Hepatocyte (in vitro differentiated cells): ENCODE measurements around the gene AQP1. TPM values are rescaled to one million over a fixed set of nuclear protein-coding genes. Genes with fewer than 3 reads are reported as not detected.

Experiments used
- DNase-seq: peaks from one replicate; pipeline ENCODE4 v3.0.0-alpha.2; 2016; ENCODE audit warnings: low spot score
- H2AFZ ChIP-seq: fragments of 200-600 bp; sonication (generic); 2 replicates; pipeline ENCODE4 v1.6.0; 2016; ENCODE audit warnings: antibody characterized with exemption, mild to moderate bottlenecking
- H3K27ac ChIP-seq: fragments of 200-600 bp; sonication (generic); 2 replicates; pipeline ENCODE4 v1.5.1; 2016; ENCODE audit warnings: mild to moderate bottlenecking
- H3K27me3 ChIP-seq: fragments of 200-600 bp; sonication (generic); 2 replicates; pipeline ENCODE4 v1.6.1; 2016
- H3K36me3 ChIP-seq: fragments of 200-600 bp; sonication (generic); replicated peaks from 2 replicates; pipeline ENCODE4 v1.5.1; 2016; ENCODE audit warnings: low read depth; ENCODE audit not compliant: insufficient read depth
- H3K4me1 ChIP-seq: fragments of 200-600 bp; sonication (generic); 2 replicates; pipeline ENCODE4 v1.5.1; 2016; ENCODE audit warnings: mild to moderate bottlenecking, moderate library complexity; ENCODE audit not compliant: insufficient read depth
- H3K4me2 ChIP-seq: fragments of 200-600 bp; sonication (generic); 2 replicates; pipeline ENCODE4 v1.6.0; 2016
- H3K4me3 ChIP-seq: fragments of 200-600 bp; sonication (generic); 2 replicates; pipeline ENCODE4 v1.5.1; 2016; ENCODE audit warnings: mild to moderate bottlenecking
- H3K79me2 ChIP-seq: fragments of 200-600 bp; sonication (generic); 2 replicates; pipeline ENCODE4 v1.6.0; 2017; ENCODE audit warnings: mild to moderate bottlenecking
- H3K9me2 ChIP-seq: fragments of 200-600 bp; sonication (generic); replicated peaks from 2 replicates; pipeline ENCODE4 v1.6.0; 2017; ENCODE audit warnings: mild to moderate bottlenecking; ENCODE audit not compliant: insufficient read depth
- H3K9me3 ChIP-seq: fragments of 200-600 bp; sonication (generic); 2 replicates; pipeline ENCODE4 v1.5.1; 2016; ENCODE audit warnings: low read depth, mild to moderate bottlenecking
- H4K20me1 ChIP-seq: fragments of 200-600 bp; sonication (generic); 2 replicates; pipeline ENCODE4 v1.6.0; 2016; ENCODE audit warnings: mild to moderate bottlenecking; ENCODE audit not compliant: insufficient read depth, poor library complexity, severe bottlenecking
- EZH2 ChIP-seq: fragments of 200-600 bp; sonication (generic); IDR thresholded peaks from 2 replicates; pipeline ENCODE4 v1.6.1; 2016; ENCODE audit warnings: antibody characterized with exemption, mild to moderate bottlenecking, borderline replicate concordance
- EZH2phosphoT487 ChIP-seq: fragments of 200-600 bp; sonication (generic); IDR thresholded peaks from one replicate; pipeline ENCODE4 v1.6.1; 2018; ENCODE audit warnings: antibody characterized with exemption, mild to moderate bottlenecking, low read depth, moderate library complexity; ENCODE audit not compliant: unreplicated experiment, severe bottlenecking
- WGBS: methylation state at CpG from one replicate; pipeline ENCODE4 v1.1.6; 2016; ENCODE audit warnings: low lambda C conversion rate; ENCODE audit errors: missing lambda C conversion rate; 5-methylcytosine and 5-hydroxymethylcytosine counted together
- polyA plus RNA-seq: library from polyadenylated mRNA; unstranded; fragments of >200 nt; fragmentation: Nextera tagmentation; extraction: Ambion mirVana; gene quantifications from 2 replicates; pipeline ENCODE4 v1.2.1, GENCODE V29; 2016
- total RNA-seq: library from RNA; depleted of rRNA; stranded (reverse); fragments of >200 nt; gene quantifications from 2 replicates; pipeline ENCODE4 v1.2.3, GENCODE V29; 2014
- TF ChIP-seq, protein P1 (sequence below): fragments of 200-600 bp; sonication (generic); IDR thresholded peaks from 2 replicates; pipeline ENCODE4 v1.5.1; 2016; ENCODE audit warnings: antibody characterized with exemption, mild to moderate bottlenecking; ENCODE audit not compliant: poor library complexity

The AQP1 gene
- total and polyA plus RNA-seq, 2 experiments from 2014 or later: 124 to 183 TPM

DNA sequence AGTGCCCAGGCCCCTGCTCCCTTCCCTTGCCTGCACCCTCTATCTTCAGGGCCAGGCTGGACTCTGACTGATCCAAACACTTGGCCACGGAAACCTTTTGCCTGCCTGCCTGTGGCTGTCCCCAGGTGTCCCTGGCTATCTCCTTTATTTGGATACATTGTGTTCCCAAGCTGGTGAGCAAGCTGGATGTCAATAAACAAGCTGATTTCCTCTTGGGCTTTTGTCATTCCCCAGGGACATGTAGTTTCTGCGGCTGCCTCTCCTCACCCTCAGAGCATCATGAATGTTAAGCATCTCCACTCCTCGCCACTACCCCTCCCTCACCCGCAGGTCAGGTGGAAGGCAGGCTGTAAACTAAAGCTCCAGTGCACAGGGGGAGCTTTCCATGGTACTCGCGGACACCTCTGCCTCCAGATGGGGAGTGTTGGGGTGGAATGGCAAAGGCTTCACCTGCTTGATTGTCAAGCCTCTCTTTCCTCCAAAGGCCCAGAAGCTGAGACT lies 59.0 kb downstream of the AQP1 start:
- peaks cover 4% of the 10 kb centered on the region for H3K27me3 ChIP-seq
- WGBS: 34% methylated on average over 6 of the region's 6 CpGs
- peak; percentile 49 for DNase-seq
- H3K4me2 ChIP-seq: no peak overlapping the region
- H3K4me1 ChIP-seq: no peaks in the 10 kb centered on the region
- no peaks in the 10 kb centered on the region for H3K9me3 ChIP-seq
- H3K27ac ChIP-seq: no peak overlapping the region
- no peaks in the 10 kb centered on the region for H3K79me2 ChIP-seq
- no peaks in the 10 kb centered on the region for H3K36me3 ChIP-seq
- TF ChIP-seq EZH2phosphoT487 (no peak), EZH2 (no peak)
- TF ChIP-seq, protein P1, sequence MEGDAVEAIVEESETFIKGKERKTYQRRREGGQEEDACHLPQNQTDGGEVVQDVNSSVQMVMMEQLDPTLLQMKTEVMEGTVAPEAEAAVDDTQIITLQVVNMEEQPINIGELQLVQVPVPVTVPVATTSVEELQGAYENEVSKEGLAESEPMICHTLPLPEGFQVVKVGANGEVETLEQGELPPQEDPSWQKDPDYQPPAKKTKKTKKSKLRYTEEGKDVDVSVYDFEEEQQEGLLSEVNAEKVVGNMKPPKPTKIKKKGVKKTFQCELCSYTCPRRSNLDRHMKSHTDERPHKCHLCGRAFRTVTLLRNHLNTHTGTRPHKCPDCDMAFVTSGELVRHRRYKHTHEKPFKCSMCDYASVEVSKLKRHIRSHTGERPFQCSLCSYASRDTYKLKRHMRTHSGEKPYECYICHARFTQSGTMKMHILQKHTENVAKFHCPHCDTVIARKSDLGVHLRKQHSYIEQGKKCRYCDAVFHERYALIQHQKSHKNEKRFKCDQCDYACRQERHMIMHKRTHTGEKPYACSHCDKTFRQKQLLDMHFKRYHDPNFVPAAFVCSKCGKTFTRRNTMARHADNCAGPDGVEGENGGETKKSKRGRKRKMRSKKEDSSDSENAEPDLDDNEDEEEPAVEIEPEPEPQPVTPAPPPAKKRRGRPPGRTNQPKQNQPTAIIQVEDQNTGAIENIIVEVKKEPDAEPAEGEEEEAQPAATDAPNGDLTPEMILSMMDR: no peak
- H3K9me2 ChIP-seq: no peaks in the 10 kb centered on the region
- H2AFZ ChIP-seq: no peak overlapping the region
- no peaks in the 10 kb centered on the region for H4K20me1 ChIP-seq
- H3K4me3 ChIP-seq: no peak overlapping the region

DNA sequence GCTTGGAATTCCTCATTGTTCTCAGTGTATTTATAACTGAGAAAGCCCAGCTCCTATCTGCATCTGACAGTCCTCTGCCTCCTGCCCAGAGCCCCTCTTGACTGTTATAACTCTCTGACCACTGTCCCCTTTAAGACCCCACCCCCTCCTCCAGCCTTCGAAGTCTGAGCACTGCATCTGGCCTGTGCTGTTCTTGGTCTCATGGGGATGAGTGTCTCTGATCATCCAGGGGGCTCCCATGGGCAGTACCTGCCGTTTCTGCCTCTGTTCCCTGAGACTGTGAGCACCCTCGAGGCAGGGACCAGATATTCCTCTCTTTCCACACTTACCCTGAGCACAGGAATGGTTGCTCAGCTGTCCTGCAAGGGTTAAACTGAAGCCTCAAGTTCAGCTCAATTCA lies 59.8 kb downstream of the AQP1 start:
- Histone ChIP-seq H3K4me2 (no peak overlapping the region), H3K9me3 (no peaks in the 10 kb centered on the region), H2AFZ (no peak overlapping the region), H4K20me1 (no peaks in the 10 kb centered on the region), H3K4me1 (no peaks in the 10 kb centered on the region), H3K4me3 (no peak overlapping the region), H3K27ac (no peak overlapping the region), H3K27me3 (peaks cover 4% of the 10 kb centered on the region), H3K36me3 (no peaks in the 10 kb centered on the region), H3K79me2 (no peaks in the 10 kb centered on the region), H3K9me2 (no peaks in the 10 kb centered on the region)
- TF ChIP-seq, protein P1: no peak
- TF ChIP-seq EZH2: no peak
- no peak for TF ChIP-seq EZH2phosphoT487
- DNase-seq: no peak
- WGBS: 77% methylated on average over 3 of the region's 3 CpGs

DNA sequence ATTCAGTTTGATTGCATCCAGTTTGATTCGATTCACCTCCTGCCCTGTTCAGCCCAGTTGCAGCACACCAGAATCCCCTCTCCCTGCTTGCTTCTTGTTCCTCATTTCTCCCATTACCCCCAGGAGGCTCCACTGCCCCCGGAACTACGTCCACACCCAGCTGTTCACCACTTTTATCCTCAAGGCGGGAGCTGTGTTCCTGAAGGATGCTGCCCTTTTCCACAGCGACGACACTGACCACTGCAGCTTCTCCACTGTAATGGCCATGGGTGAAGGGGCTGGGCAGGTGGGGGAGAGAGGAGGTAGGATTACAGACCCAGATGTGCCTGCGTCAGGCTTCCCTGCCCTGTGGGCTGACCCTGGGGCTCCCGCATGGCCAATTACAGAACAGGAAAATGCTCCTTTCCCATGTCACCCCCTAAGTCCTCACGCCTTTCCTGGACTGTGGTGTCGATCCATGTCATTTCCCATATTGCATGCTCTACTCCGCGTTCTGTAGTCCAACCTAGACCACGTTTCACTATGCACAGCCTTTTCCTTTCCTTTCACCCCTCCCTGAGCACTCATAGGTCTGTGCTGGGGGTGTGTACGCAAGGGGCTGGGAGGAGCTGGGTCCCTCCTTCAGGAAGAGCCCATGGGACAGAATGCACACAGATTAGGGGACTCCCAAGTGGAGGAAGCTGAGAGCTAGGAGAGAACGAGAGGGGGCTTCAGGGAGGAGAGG lies 60.3 kb downstream of the AQP1 start:
- Histone ChIP-seq H2AFZ (no peak overlapping the region), H3K9me3 (no peaks in the 10 kb centered on the region), H4K20me1 (no peaks in the 10 kb centered on the region), H3K36me3 (no peaks in the 10 kb centered on the region), H3K4me2 (no peak overlapping the region), H3K79me2 (no peaks in the 10 kb centered on the region), H3K27ac (no peak overlapping the region), H3K27me3 (peaks cover 4% of the 10 kb centered on the region), H3K9me2 (no peaks in the 10 kb centered on the region), H3K4me3 (no peak overlapping the region), H3K4me1 (no peaks in the 10 kb centered on the region)
- 76% methylated on average over 15 of the region's 15 CpGs for WGBS
- no peak for DNase-seq
- TF ChIP-seq, protein P1: no peak
- TF ChIP-seq EZH2: no peak
- no peak for TF ChIP-seq EZH2phosphoT487
